GM19025 (cell line): ENCODE data around the gene CYP26A1.

Experiments
- ATAC-seq: cut with Tn5 transposase; IDR thresholded peaks from one replicate; pipeline ENCODE4 v1.9.1; 2021; ENCODE audit warnings: mild to moderate bottlenecking, low read depth, moderate library complexity; ENCODE audit not compliant: unreplicated experiment

CYP26A1 gene

DNA sequence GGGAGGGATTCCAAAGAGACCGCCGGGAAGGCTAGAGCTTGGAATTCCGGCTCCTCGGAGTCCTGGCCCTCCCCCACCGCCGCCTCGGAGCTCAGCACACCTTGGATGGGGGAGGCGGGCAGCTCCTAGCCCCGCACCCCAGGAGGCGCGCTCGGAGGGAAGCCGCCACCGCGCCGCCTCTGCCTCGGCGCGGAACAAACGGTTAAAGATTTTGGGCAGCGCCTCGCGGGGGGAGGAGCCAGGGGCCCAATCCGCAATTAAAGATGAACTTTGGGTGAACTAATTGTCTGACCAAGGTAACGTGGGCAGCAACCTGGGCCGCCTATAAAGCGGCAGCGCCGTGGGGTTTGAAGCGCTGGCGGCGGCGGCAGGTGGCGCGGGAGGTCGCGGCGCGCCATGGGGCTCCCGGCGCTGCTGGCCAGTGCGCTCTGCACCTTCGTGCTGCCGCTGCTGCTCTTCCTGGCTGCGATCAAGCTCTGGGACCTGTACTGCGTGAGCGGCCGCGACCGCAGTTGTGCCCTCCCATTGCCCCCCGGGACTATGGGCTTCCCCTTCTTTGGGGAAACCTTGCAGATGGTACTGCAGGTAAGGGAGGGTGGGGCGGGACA, at the start of gene CYP26A1:
Gene CYP26A1, plus strand, starts transcription at position 355 of the 608 bp plus-strand sequence. Its CDS starts 42 bp downstream, at position 397.
- ATAC-seq: no peak

GRCh38 chr10:93026072-93026471, 47.6 kb upstream of the CYP26A1 start:
- no peak for ATAC-seq

DNA sequence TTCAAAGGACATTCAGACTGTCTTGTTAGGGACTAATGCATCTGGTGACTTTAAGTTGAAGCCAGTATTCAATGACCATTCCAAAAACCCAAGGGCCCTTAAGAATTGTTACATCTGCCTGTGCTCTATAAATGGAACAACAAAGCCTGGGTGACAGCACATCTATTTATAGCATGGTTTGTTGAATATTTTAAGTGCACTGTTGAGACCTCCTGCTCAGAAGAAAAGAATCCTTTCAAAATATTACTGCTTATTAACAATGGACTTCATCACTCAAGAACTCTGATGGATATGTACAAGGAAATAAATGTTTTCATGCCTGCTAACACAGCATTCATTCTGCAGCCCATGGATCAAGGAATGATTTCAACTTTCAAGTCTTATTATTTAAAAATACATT, 46.2 kb upstream of the CYP26A1 start:
- no peak for ATAC-seq

DNA sequence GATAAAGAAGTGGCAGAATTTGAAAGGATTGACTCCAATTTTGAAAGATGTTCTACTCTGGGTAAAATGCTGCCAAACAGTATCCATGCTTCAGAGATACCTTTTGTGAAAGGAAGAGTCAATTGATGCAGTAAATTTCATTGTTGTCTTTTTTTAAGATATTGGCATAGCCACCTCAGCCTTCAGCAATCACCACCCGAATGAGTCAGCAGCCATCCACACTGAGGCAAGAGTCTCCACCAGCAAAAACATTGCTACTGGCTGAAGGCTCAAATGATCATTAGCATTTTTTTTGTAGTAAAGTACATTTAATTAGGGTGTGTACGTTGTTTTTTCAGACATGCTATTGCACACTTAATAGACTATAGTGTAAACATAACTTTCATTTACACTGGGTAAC, 44.8 kb upstream of the CYP26A1 start:
- ATAC-seq: no peak

- ATAC-seq: no peak
Observed at GRCh38 chr10:93030409-93030808, 43.3 kb upstream of the CYP26A1 start.

- no peak for ATAC-seq
Observed at GRCh38 chr10:93032105-93032808, 41.4 kb upstream of the CYP26A1 start.

DNA sequence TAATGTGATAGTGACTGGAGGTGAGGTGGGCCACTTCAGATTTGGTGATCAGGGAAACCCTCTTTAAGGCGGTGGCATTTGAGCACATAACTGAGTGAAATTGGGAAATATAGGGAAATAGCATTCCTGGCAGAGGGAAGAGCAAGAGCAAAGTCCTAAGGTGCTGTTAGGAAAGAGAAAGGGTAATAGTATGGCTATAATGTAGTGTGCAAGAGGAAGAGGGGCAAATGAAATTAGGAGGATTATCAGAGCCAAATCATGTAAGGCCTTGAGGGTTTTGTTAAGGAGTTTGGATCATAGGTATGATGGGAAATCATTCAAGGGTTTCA, 40.9 kb upstream of the CYP26A1 start:
- no peak for ATAC-seq

DNA sequence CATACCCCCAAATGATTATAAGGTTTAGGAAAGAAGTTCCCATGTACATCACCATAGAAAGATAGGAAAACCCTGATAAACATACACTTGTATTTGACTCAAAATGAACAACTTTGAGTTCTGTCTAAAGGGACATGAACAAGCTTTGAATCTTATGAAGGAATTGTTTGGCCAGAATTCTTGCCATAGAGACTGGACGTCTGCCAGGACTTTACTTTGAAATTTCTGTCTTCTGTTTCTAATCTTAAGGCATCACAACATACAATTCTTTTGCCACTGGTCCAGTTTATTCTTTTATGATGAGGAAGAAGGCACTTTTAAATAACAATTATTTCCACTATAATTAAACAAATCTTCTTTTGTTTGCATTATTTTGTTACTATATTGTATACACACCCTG, 39.3 kb upstream of the CYP26A1 start:
- ATAC-seq: no peak

DNA sequence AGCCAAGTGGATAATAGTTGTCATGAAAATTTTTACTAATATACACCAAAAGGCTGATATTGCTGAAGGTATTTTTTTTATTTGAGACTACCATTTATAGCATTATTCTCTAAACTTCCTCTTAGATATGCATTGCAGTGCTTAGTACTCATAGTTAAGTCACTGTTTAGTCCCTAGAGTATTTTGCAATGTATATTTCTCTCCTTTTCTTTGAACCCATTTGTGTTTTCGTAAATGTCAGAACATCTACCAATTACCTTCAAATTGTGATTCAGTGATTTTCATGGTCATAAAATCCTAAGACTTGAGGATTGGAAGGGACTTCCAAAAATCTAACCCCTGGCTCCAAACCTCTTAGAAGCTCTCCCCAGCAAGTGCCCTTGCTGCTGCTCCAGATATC, 34.6 kb upstream of the CYP26A1 start:
- no peak for ATAC-seq

DNA sequence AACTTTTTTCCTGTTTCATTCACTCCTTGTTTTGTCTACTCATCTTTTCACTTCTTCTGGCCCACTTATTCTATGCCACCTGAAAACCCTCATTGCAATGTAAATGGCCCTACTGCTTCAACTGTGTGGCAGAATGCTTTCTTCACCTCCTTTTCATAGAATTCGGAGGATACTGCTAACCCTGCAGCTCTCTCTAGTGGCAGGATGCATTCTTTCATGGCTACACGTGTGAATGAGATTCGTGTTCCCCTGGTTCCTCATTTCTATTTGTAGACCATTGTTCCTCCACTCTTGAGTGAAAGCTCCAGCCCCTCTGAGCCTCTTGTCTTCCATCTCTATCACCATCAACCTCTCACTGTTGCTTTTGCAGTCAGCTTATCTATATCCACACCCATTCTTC, 34.0 kb upstream of the CYP26A1 start:
- ATAC-seq: no peak

GRCh38 chr10:93054486-93054885, 19.2 kb upstream of the CYP26A1 start:
- no peak for ATAC-seq

DNA sequence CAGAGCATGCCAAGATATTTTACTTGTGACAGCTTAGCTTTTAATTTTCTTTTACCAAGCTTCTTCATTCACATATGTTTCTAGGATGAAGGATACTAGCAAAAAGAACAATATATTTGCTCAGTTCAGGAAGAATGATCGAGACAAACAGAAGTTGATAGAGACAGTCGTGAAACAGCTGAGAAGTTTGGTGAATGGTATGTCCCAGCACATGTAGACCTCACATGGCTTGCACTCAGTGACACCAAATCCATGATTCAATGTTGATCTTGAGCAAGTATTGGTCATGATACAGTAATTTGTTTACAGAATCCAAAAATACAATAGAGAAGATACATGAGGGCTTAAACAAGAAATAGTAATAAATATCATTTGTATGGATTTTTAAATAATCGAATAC, 15.6 kb upstream of the CYP26A1 start:
- ATAC-seq: no peak

DNA sequence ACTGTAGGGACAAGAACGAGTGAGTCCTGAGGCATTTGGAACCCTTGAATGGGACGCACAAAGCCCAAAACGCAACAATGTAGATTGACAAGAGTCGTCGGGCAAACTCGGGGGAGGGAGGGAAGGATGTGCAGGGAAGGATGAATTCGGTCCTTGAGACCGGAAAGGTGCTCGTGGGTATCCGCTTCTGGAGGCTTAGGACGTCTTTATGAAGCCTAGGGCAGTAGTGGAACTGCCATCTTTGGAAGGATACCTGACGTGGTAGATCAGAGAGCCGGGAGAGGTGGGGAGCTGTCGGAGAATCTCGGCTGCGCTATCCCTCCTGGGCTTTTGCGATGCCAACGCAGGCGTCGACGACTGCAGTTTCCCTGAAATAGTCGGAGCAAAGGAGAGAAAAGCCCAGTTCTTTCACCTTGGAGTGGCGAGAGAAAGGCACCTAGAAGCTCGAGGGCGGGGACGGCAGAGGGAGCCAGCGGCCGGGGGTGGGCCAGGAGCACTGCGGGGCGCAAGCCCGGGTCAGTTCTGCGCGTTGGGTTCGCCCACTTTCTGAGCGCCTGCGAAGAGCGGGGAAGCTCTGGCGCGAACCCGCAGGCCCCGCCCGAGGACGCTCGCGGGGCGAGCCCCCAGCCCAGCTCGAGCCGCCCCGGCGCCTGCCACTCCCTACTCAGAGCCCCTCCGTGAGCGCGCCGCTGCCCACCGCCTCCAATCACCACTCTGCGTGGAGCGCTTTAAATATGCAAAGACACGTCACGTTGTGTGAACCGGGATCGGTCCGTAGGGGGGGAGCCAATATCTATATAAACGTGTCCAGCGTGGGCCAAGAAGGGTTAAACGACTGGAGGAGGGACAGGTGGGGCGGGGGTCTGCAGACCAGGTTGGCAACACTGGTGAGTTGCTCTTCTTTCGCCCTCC, 13.5 kb upstream of the CYP26A1 start, which contains the start of gene CYP26C1:
Gene CYP26C1, plus strand, starts transcription at position 824 of the 912 bp plus-strand sequence. CDS start 466 bp downstream, outside the sequence.
- ATAC-seq: no peak

- ATAC-seq: no peak
Observed at GRCh38 chr10:93060887-93061593, 12.7 kb upstream of the CYP26A1 start.

- no peak for ATAC-seq
Observed at GRCh38 chr10:93061594-93062513, 11.8 kb upstream of the CYP26A1 start.

DNA sequence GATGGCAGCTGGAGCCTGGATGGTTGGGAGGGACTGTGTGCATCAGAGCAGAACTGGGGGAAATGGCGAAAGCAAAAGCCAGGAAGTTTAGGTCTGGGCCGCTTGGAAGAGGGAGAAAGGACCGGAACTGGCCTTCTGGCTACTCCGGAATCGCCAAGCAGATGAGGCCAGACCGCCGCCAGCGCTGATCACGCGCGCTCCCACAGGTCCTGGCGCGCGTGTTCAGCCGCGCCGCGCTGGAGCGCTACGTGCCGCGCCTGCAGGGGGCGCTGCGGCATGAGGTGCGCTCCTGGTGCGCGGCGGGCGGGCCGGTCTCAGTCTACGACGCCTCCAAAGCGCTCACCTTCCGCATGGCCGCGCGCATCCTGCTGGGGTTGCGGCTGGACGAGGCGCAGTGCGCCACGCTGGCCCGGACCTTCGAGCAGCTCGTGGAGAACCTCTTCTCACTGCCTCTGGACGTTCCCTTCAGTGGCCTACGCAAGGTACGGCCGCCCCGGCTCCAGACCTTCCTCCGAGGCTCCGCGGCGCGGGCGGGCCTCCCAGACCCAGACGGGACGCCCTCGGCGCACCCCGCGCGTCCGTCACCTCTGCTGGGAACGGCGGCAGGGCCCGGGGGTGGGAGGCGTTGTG, 11.1 kb upstream of the CYP26A1 start:
- no peak for ATAC-seq

GRCh38 chr10:93063144-93063976, 10.3 kb upstream of the CYP26A1 start:
- ATAC-seq: no peak

- no peak for ATAC-seq
Observed at GRCh38 chr10:93063977-93064660, 9.6 kb upstream of the CYP26A1 start.
